IMR-90 (cell line): Measurements from ENCODE around the gene CRYBG2. TPM values are rescaled to one million over a fixed set of nuclear protein-coding genes. Genes with fewer than 3 reads are reported as not detected.

ENCODE experiments used
- ATAC-seq: fragments of 200-7000 bp; cut with Tn5 transposase; 2 replicates; pipeline ENCODE4 v1.9.1; 2020; ENCODE audit warnings: low read depth, mild to moderate bottlenecking, moderate library complexity
- BruUV-seq: library from RNA; stranded (reverse); fragments of 400-500 nt; replicated peaks from 2 replicates; lab custom pipeline; 2021; lab: Mats Ljungman, UMichigan
- CTCF ChIA-PET: fragments of 300-600 bp; formaldehyde crosslinking; extraction: SDS; loops from one replicate; lab custom pipeline; 2021; ENCODE audit warnings: antibody characterized with exemption; lab: Yijun Ruan, JAX
- POLR2A ChIA-PET: fragments of 300-600 bp; sonication (Branson Sonifier 250); formaldehyde crosslinking; loops from one replicate; lab custom pipeline; 2022; ENCODE audit warnings: antibody characterized with exemption; ENCODE audit not compliant: unreplicated experiment; lab: Charles Lee
- DNase-seq: peaks from one replicate; pipeline ENCODE4 v3.0.0; 2013
- H2AFZ ChIP-seq: replicated peaks from 2 replicates; pipeline ENCODE3; 2013; ENCODE audit warnings: low read length, mild to moderate bottlenecking; ENCODE audit not compliant: poor library complexity
- H2AK5ac ChIP-seq: 2 replicates; pipeline ENCODE4 v1.6.1; 2013; ENCODE audit warnings: low read depth, low read length, inconsistent platforms
- H2AK9ac ChIP-seq: replicated peaks from 2 replicates; pipeline ENCODE3; 2013; ENCODE audit warnings: mild to moderate bottlenecking, low read depth, low read length, moderate library complexity; ENCODE audit not compliant: poor library complexity
- H2BK120ac ChIP-seq: 2 replicates; pipeline ENCODE4 v1.6.1; 2013; ENCODE audit warnings: low read depth, low read length, inconsistent platforms
- H2BK15ac ChIP-seq: 3 replicates; pipeline ENCODE4 v1.6.1; 2013; ENCODE audit warnings: low read depth, low read length, inconsistent platforms
- H2BK20ac ChIP-seq: 2 replicates; pipeline ENCODE4 v1.6.1; 2013; ENCODE audit warnings: low read depth, mild to moderate bottlenecking, inconsistent platforms, low read length, moderate library complexity
- H2BK5ac ChIP-seq: 2 replicates; pipeline ENCODE4 v1.6.1; 2013; ENCODE audit warnings: mild to moderate bottlenecking, low read depth, low read length, inconsistent platforms; ENCODE audit not compliant: poor library complexity, severe bottlenecking
- H3K14ac ChIP-seq: replicated peaks from 2 replicates; pipeline ENCODE4 v1.6.1; 2013; ENCODE audit warnings: low read depth, low read length, inconsistent platforms
- H3K18ac ChIP-seq: 2 replicates; pipeline ENCODE4 v1.6.1; 2013; ENCODE audit warnings: low read depth, low read length, control low read depth
- H3K23ac ChIP-seq: 2 replicates; pipeline ENCODE4 v1.6.1; 2013; ENCODE audit warnings: low read depth, low read length, inconsistent platforms
- H3K27ac ChIP-seq: 2 replicates; pipeline ENCODE4 v1.5.1; 2013; ENCODE audit warnings: mild to moderate bottlenecking, control low read depth, low read length; ENCODE audit not compliant: insufficient read depth
- H3K27me3 ChIP-seq: 2 replicates; pipeline ENCODE4 v1.6.1; 2013; ENCODE audit warnings: low read length; ENCODE audit not compliant: control insufficient read depth, insufficient read depth
- H3K36me3 ChIP-seq: 2 replicates; pipeline ENCODE4 v1.6.1; 2013; ENCODE audit warnings: low read length, mixed read lengths; ENCODE audit not compliant: control insufficient read depth, insufficient read depth
- H3K4ac ChIP-seq: 2 replicates; pipeline ENCODE4 v1.6.1; 2013; ENCODE audit warnings: low read depth, low read length, inconsistent platforms
- H3K4me1 ChIP-seq: 2 replicates; pipeline ENCODE4 v1.6.1; 2013; ENCODE audit warnings: low read length, mixed read lengths; ENCODE audit not compliant: control insufficient read depth, insufficient read depth
- H3K4me2 ChIP-seq: 2 replicates; pipeline ENCODE4 v1.6.1; 2013; ENCODE audit warnings: low read depth, mild to moderate bottlenecking, control low read depth, low read length, moderate library complexity
- H3K4me3 ChIP-seq: 2 replicates; pipeline ENCODE4 v1.5.1; 2013; ENCODE audit warnings: low read depth, mild to moderate bottlenecking, control low read depth, low read length, moderate library complexity; ENCODE audit not compliant: insufficient read depth
- H3K56ac ChIP-seq: 2 replicates; pipeline ENCODE4 v1.6.1; 2013; ENCODE audit warnings: low read length, inconsistent platforms; ENCODE audit not compliant: insufficient read depth; ENCODE audit errors: extremely low read depth
- H3K79me1 ChIP-seq, 2 experiments: 2 replicates each; pipeline ENCODE4 v1.6.1; 2013; ENCODE audit warnings: low read length in 2 of 2, inconsistent platforms in 1 of 2, low read depth in 1 of 2
- H3K9ac ChIP-seq: 2 replicates; pipeline ENCODE4 v1.6.1; 2013; ENCODE audit warnings: low read depth, low read length, control low read depth
- H3K9me1 ChIP-seq: 2 replicates; pipeline ENCODE4 v1.6.1; 2013; ENCODE audit warnings: low read length, inconsistent platforms; ENCODE audit not compliant: insufficient read depth
- H3K9me3 ChIP-seq: 2 replicates; pipeline ENCODE4 v1.6.1; 2013; ENCODE audit warnings: low read length; ENCODE audit not compliant: control insufficient read depth, insufficient read depth
- H4K20me1 ChIP-seq: 2 replicates; pipeline ENCODE4 v1.6.1; 2013; ENCODE audit warnings: low read length, inconsistent platforms; ENCODE audit not compliant: insufficient read depth
- H4K5ac ChIP-seq: 2 replicates; pipeline ENCODE4 v1.6.1; 2013; ENCODE audit warnings: mild to moderate bottlenecking, low read depth, low read length, control low read depth
- H4K8ac ChIP-seq, 2 experiments: 2 replicates each; pipeline ENCODE4 v1.6.1; 2013; ENCODE audit warnings: low read depth in 2 of 2, low read length in 2 of 2, control low read depth in 1 of 2, inconsistent platforms in 1 of 2
- H4K91ac ChIP-seq: 2 replicates; pipeline ENCODE4 v1.6.1; 2013; ENCODE audit warnings: low read depth, low read length, inconsistent platforms; ENCODE audit not compliant: insufficient read depth
- BHLHE40 ChIP-seq: fragments of 150-350 bp; IDR thresholded peaks from 2 replicates; pipeline ENCODE4 v1.6.1; 2016; ENCODE audit warnings: mild to moderate bottlenecking, low read depth, low read length
- CEBPB ChIP-seq: IDR thresholded peaks from 2 replicates; pipeline ENCODE4 v1.6.1; 2012; ENCODE audit warnings: low read depth, low read length, improper control_type of control experiment
- CHD1 ChIP-seq: IDR thresholded peaks from 2 replicates; pipeline ENCODE4 v1.6.1; 2012; ENCODE audit warnings: low read depth, low read length, improper control_type of control experiment
- CTCF ChIP-seq: conservative IDR thresholded peaks from 2 replicates; pipeline ENCODE4 v1.5.1; 2012; ENCODE audit warnings: mild to moderate bottlenecking, low read depth, low read length, improper control_type of control experiment
- ELK1 ChIP-seq: fragments of 150-350 bp; IDR thresholded peaks from 2 replicates; pipeline ENCODE4 v1.6.1; 2016; ENCODE audit warnings: low read depth, mild to moderate bottlenecking, low read length, moderate library complexity, borderline replicate concordance
- FOS ChIP-seq: fragments of 150-350 bp; IDR thresholded peaks from 2 replicates; pipeline ENCODE4 v1.6.1; 2016; ENCODE audit warnings: low read depth, low read length
- MAFK ChIP-seq: IDR thresholded peaks from 2 replicates; pipeline ENCODE4 v1.6.1; 2012; ENCODE audit warnings: low read depth, low read length, improper control_type of control experiment
- MAZ ChIP-seq: IDR thresholded peaks from 2 replicates; pipeline ENCODE4 v1.6.1; 2012; ENCODE audit warnings: low read depth, mild to moderate bottlenecking, low read length, improper control_type of control experiment, moderate library complexity, borderline replicate concordance
- MXI1 ChIP-seq: IDR thresholded peaks from 2 replicates; pipeline ENCODE4 v1.6.1; 2012; ENCODE audit warnings: low read depth, mild to moderate bottlenecking, low read length, moderate library complexity, borderline replicate concordance
- NFE2L2 ChIP-seq: fragments of 150-350 bp; IDR thresholded peaks from 2 replicates; pipeline ENCODE4 v1.6.1; 2016; ENCODE audit warnings: low read depth, mild to moderate bottlenecking, low read length
- POLR2A ChIP-seq: IDR thresholded peaks from 2 replicates; pipeline ENCODE4 v1.6.1; 2012; ENCODE audit warnings: mild to moderate bottlenecking, low read depth, low read length
- RAD21 ChIP-seq: IDR thresholded peaks from 2 replicates; pipeline ENCODE4 v1.6.1; 2012; ENCODE audit warnings: low read length, improper control_type of control experiment
- RCOR1 ChIP-seq: IDR thresholded peaks from 2 replicates; pipeline ENCODE4 v1.6.1; 2012; ENCODE audit warnings: mild to moderate bottlenecking, low read length, improper control_type of control experiment; ENCODE audit not compliant: insufficient replicate concordance
- RFX5 ChIP-seq: IDR thresholded peaks from 2 replicates; pipeline ENCODE4 v1.8.0; 2012; ENCODE audit warnings: low read depth, mild to moderate bottlenecking, low read length, moderate library complexity
- SMC3 ChIP-seq: fragments of 150-350 bp; IDR thresholded peaks from 2 replicates; pipeline ENCODE4 v1.6.1; 2016; ENCODE audit warnings: low read depth, mild to moderate bottlenecking, antibody characterized with exemption, low read length, moderate library complexity
- USF2 ChIP-seq: fragments of 150-350 bp; IDR thresholded peaks from 2 replicates; pipeline ENCODE4 v1.6.1; 2017; ENCODE audit warnings: mild to moderate bottlenecking, antibody characterized with exemption, low read length, low read depth
- whole genome bisulfite sequencing, 2 experiments: methylation state at CpG; one replicate each; pipeline versions ENCODE4 v1.1.5 to v1.1.7; 2013; ENCODE audit warnings: missing lambda C conversion rate in 2 of 2; ENCODE audit not compliant: insufficient read length in 1 of 2; ENCODE audit errors: extremely low coverage in 2 of 2; 5-methylcytosine and 5-hydroxymethylcytosine counted together
- dilution Hi-C: fragments of 300-500 bp; cut with HindIII; formaldehyde crosslinking; loops from one replicate; pipeline ENCODE4 v1.14.3; 2018; ENCODE audit warnings: low sequenced_read_pairs; ENCODE audit not compliant: unreplicated experiment
- in situ Hi-C: fragments of 300-500 bp; cut with MboI; formaldehyde crosslinking; loops from 3 replicates; pipeline ENCODE4 v1.14.3; 2019; ENCODE audit warnings: low sequenced_read_pairs, inconsistent platforms, mixed read lengths
- intact Hi-C: fragments of 100-400 bp; cut with micrococcal nuclease; formaldehyde crosslinking; loops from 2 replicates; pipeline ENCODE4 v1.10.0; 2022
- polyA plus RNA-seq, 3 experiments: library from polyadenylated mRNA; depleted of rRNA; stranded (reverse); fragments of >200 nt; gene quantifications; 2 replicates each; pipeline ENCODE4 v1.2.3, GENCODE V29; 2012; ENCODE audit warnings: low replicate concordance in 1 of 3
- total RNA-seq: library from RNA; depleted of rRNA; stranded (reverse); fragments of >200 nt; gene quantifications from 2 replicates; pipeline ENCODE4 v1.2.3, GENCODE V29; 2012

The CRYBG2 gene
- total and polyA plus RNA-seq, 2 of the 4 experiments (the other 2 are of a cell fraction) = not detected

- Histone ChIP-seq H3K27me3 (peaks cover 1% of the 10 kb centered on the region; the same call in 1 of the 2 replicates), H2BK20ac (no peak overlapping the region), H3K4me2 (no peak overlapping the region), H3K9me1 (no peaks in the 10 kb centered on the region), H3K4ac (no peak overlapping the region), H3K9ac (no peak overlapping the region), H3K23ac (no peak overlapping the region; the same call in 1 of the 2 replicates), H3K4me1 (no peaks in the 10 kb centered on the region), H4K91ac (no peak overlapping the region), H2BK15ac (no peak overlapping the region), H2AK9ac (no peak overlapping the region), H3K14ac (no peak overlapping the region), H3K56ac (no peak overlapping the region), H3K18ac (no peak overlapping the region), H3K79me1 (no peaks in the 10 kb centered on the region), H2BK120ac (no peak overlapping the region), H4K8ac (no peak overlapping the region), H3K36me3 (no peaks in the 10 kb centered on the region), H4K5ac (no peak overlapping the region), H3K4me3 (no peak overlapping the region), H3K9me3 (no peaks in the 10 kb centered on the region), H2AK5ac (no peak overlapping the region), H2AFZ (no peak overlapping the region), H2BK5ac (no peak overlapping the region), H4K20me1 (no peaks in the 10 kb centered on the region), H3K27ac (no peak overlapping the region)
- WGBS, 2 experiments = no CpG with 5 or more reads among the region's 3 CpGs
- intact Hi-C loops = no loop called here
- ATAC-seq (no peak), DNase-seq (no peak)
- in situ Hi-C loops = no loop called here
- POLR2A ChIA-PET = no interaction called here
- TF ChIP-seq CHD1 = no peak
- no peak for TF ChIP-seq CEBPB
- no peak for TF ChIP-seq RCOR1
- no peak for TF ChIP-seq SMC3
- no peak for TF ChIP-seq MAFK
- no peak for TF ChIP-seq MAZ
- no peak for TF ChIP-seq NFE2L2
- TF ChIP-seq FOS = no peak
- no peak for TF ChIP-seq ELK1
- TF ChIP-seq RAD21 = no peak
- no peak for TF ChIP-seq POLR2A
- TF ChIP-seq RFX5 = no peak
- TF ChIP-seq MXI1 = no peak
- no peak for TF ChIP-seq USF2
- no peak for TF ChIP-seq BHLHE40
- TF ChIP-seq CTCF = no peak
- dilution Hi-C loops = no loop called here
- CTCF ChIA-PET = interaction anchor here (0.7 kb wide), 1 partner anchor 171 kb away, joined by 3 read pairs; no protein-coding TSS in a partner anchor
- BruUV-seq = no TSS peak
Measured at GRCh38 chr1:26399034-26399433, 45.1 kb upstream of the CRYBG2 start.
